Measurements from ENCODE around the gene MYO10.

DNA sequence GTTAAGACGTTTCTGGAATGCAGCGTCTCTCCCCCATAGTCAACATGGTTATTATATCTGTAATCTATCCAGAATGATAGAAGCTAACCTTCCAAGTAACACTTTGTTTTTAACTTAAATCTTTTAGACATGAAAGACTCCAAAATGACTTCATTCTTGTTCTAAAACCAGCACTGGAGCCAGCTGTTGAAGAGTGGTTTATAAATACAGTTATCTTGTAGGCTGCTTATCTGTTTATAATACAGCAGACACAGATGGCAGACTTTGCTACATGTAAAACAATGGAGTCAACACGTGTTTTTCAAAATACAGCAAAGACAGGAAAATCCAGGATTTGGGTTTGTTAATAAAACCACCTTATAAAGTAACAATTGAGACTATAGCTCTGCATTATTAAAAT is 270.5 kb downstream of the MYO10 start:
- TF ChIP-seq TOX (CRISPR knock-in tag; IDR thresholded peaks at IDR 0.05; ENCODE audit: borderline replicate concordance), result no peak
- TF ChIP-seq ZNF70 (CRISPR knock-in tag; IDR thresholded peaks at IDR 0.05), result no peak
- TF ChIP-seq, protein P1, sequence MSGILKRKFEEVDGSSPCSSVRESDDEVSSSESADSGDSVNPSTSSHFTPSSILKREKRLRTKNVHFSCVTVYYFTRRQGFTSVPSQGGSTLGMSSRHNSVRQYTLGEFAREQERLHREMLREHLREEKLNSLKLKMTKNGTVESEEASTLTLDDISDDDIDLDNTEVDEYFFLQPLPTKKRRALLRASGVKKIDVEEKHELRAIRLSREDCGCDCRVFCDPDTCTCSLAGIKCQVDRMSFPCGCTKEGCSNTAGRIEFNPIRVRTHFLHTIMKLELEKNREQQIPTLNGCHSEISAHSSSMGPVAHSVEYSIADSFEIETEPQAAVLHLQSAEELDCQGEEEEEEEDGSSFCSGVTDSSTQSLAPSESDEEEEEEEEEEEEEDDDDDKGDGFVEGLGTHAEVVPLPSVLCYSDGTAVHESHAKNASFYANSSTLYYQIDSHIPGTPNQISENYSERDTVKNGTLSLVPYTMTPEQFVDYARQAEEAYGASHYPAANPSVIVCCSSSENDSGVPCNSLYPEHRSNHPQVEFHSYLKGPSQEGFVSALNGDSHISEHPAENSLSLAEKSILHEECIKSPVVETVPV (CRISPR knock-in tag; IDR thresholded peaks at IDR 0.05), result no peak
- TF ChIP-seq ZC3H10 (CRISPR knock-in tag; IDR thresholded peaks at IDR 0.05), result no peak
- TF ChIP-seq SNAI2 (CRISPR knock-in tag; IDR thresholded peaks at IDR 0.05), result no peak
- TF ChIP-seq, protein P2, sequence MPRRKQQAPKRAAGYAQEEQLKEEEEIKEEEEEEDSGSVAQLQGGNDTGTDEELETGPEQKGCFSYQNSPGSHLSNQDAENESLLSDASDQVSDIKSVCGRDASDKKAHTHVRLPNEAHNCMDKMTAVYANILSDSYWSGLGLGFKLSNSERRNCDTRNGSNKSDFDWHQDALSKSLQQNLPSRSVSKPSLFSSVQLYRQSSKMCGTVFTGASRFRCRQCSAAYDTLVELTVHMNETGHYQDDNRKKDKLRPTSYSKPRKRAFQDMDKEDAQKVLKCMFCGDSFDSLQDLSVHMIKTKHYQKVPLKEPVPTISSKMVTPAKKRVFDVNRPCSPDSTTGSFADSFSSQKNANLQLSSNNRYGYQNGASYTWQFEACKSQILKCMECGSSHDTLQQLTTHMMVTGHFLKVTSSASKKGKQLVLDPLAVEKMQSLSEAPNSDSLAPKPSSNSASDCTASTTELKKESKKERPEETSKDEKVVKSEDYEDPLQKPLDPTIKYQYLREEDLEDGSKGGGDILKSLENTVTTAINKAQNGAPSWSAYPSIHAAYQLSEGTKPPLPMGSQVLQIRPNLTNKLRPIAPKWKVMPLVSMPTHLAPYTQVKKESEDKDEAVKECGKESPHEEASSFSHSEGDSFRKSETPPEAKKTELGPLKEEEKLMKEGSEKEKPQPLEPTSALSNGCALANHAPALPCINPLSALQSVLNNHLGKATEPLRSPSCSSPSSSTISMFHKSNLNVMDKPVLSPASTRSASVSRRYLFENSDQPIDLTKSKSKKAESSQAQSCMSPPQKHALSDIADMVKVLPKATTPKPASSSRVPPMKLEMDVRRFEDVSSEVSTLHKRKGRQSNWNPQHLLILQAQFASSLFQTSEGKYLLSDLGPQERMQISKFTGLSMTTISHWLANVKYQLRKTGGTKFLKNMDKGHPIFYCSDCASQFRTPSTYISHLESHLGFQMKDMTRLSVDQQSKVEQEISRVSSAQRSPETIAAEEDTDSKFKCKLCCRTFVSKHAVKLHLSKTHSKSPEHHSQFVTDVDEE (CRISPR knock-in tag; IDR thresholded peaks at IDR 0.05), result no peak
- no peak for TF ChIP-seq ZFP3 (CRISPR knock-in tag; IDR thresholded peaks at IDR 0.05)
- TF ChIP-seq RARB (CRISPR knock-in tag; IDR thresholded peaks at IDR 0.05), result no peak
